Trophoblast cell (in vitro differentiated cells and primary cell): ENCODE measurements around the gene KCNIP3.

Source experiments
- DNase-seq, 2 donors: peaks; one replicate each; pipeline ENCODE4 v3.0.0-alpha.2; 2016
- H2AFZ ChIP-seq: 2 replicates; pipeline ENCODE4 v1.6.1; 2013; ENCODE audit warnings: low read length, moderate library complexity, mild to moderate bottlenecking; ENCODE audit not compliant: insufficient read depth, poor library complexity
- H2AK5ac ChIP-seq: 2 replicates; pipeline ENCODE4 v1.6.1; 2013; ENCODE audit warnings: mild to moderate bottlenecking, low read length
- H2BK120ac ChIP-seq: 2 replicates; pipeline ENCODE4 v1.6.1; 2013; ENCODE audit warnings: low read length, mild to moderate bottlenecking, moderate library complexity; ENCODE audit not compliant: insufficient read depth, poor library complexity
- H2BK12ac ChIP-seq: 2 replicates; pipeline ENCODE4 v1.6.1; 2013; ENCODE audit warnings: mild to moderate bottlenecking, low read length, moderate library complexity
- H2BK5ac ChIP-seq: 2 replicates; pipeline ENCODE4 v1.6.1; 2013; ENCODE audit warnings: low read length, low read depth, moderate library complexity, mild to moderate bottlenecking; ENCODE audit not compliant: poor library complexity
- H3K14ac ChIP-seq: 2 replicates; pipeline ENCODE4 v1.6.1; 2013; ENCODE audit warnings: mild to moderate bottlenecking, low read length
- H3K18ac ChIP-seq: 2 replicates; pipeline ENCODE4 v1.6.1; 2013; ENCODE audit warnings: mild to moderate bottlenecking, low read length
- H3K23ac ChIP-seq: 2 replicates; pipeline ENCODE4 v1.6.1; 2013; ENCODE audit warnings: low read length
- H3K27ac ChIP-seq: 2 replicates; pipeline ENCODE4 v1.5.1; 2013; ENCODE audit warnings: low read depth, mild to moderate bottlenecking, inconsistent platforms, low read length, moderate library complexity
- H3K27me3 ChIP-seq: 2 replicates; pipeline ENCODE4 v1.6.1; 2013; ENCODE audit warnings: inconsistent platforms, mild to moderate bottlenecking, low read length, moderate library complexity; ENCODE audit not compliant: insufficient read depth
- H3K36me3 ChIP-seq, 2 experiments: 1 replicate in 1 of 2; 2 replicates in 1 of 2; pipeline ENCODE4 v1.6.1; 2013; ENCODE audit warnings: low read length in 2 of 2, mild to moderate bottlenecking in 2 of 2, moderate library complexity in 1 of 2; ENCODE audit not compliant: insufficient read depth in 2 of 2, control insufficient read depth in 1 of 2
- H3K4ac ChIP-seq: 2 replicates; pipeline ENCODE4 v1.6.1; 2013; ENCODE audit warnings: low read depth, mild to moderate bottlenecking, low read length, moderate library complexity
- H3K4me1 ChIP-seq, 2 experiments: 1 replicate in 1 of 2; 2 replicates in 1 of 2; pipeline ENCODE4 v1.6.1; 2013; ENCODE audit warnings: low read length in 2 of 2, mild to moderate bottlenecking in 2 of 2, moderate library complexity in 1 of 2; ENCODE audit not compliant: insufficient read depth in 2 of 2, control insufficient read depth in 1 of 2
- H3K4me2 ChIP-seq: 2 replicates; pipeline ENCODE4 v1.6.1; 2013; ENCODE audit warnings: inconsistent platforms, mild to moderate bottlenecking, low read length, moderate library complexity
- H3K4me3 ChIP-seq: 2 replicates; pipeline ENCODE4 v1.5.1; 2013; ENCODE audit warnings: mild to moderate bottlenecking, low read depth, low read length, inconsistent platforms
- H3K79me1 ChIP-seq: one replicate; pipeline ENCODE4 v1.6.1; 2013; ENCODE audit warnings: low read length
- H3K79me2 ChIP-seq: 2 replicates; pipeline ENCODE4 v1.6.1; 2013; ENCODE audit warnings: low read length, mild to moderate bottlenecking; ENCODE audit not compliant: control insufficient read depth, insufficient read depth, poor library complexity
- H3K9ac ChIP-seq: 2 replicates; pipeline ENCODE4 v1.6.1; 2013; ENCODE audit warnings: mild to moderate bottlenecking, low read length
- H3K9me3 ChIP-seq: 2 replicates; pipeline ENCODE4 v1.6.1; 2013; ENCODE audit warnings: low read depth, mild to moderate bottlenecking, control low read depth, inconsistent platforms, low read length; ENCODE audit not compliant: insufficient read depth
- H4K12ac ChIP-seq: 2 replicates; pipeline ENCODE4 v1.6.1; 2013; ENCODE audit warnings: low read depth, mild to moderate bottlenecking, low read length, moderate library complexity
- H4K8ac ChIP-seq: 2 replicates; pipeline ENCODE4 v1.6.1; 2013; ENCODE audit warnings: low read depth, mild to moderate bottlenecking, low read length, moderate library complexity
- H4K91ac ChIP-seq: one replicate; pipeline ENCODE4 v1.6.1; 2013; ENCODE audit warnings: low read depth, mild to moderate bottlenecking, low read length, moderate library complexity
- WGBS: extraction: QIAGEN DNeasy Blood & Tissue Kit; methylation state at CpG from one replicate; pipeline ENCODE4 v1.1.7; 2013; ENCODE audit warnings: missing lambda C conversion rate; ENCODE audit not compliant: insufficient read length, insufficient coverage; ENCODE audit errors: extremely low coverage; 5-methylcytosine and 5-hydroxymethylcytosine counted together

KCNIP3 gene

DNA sequence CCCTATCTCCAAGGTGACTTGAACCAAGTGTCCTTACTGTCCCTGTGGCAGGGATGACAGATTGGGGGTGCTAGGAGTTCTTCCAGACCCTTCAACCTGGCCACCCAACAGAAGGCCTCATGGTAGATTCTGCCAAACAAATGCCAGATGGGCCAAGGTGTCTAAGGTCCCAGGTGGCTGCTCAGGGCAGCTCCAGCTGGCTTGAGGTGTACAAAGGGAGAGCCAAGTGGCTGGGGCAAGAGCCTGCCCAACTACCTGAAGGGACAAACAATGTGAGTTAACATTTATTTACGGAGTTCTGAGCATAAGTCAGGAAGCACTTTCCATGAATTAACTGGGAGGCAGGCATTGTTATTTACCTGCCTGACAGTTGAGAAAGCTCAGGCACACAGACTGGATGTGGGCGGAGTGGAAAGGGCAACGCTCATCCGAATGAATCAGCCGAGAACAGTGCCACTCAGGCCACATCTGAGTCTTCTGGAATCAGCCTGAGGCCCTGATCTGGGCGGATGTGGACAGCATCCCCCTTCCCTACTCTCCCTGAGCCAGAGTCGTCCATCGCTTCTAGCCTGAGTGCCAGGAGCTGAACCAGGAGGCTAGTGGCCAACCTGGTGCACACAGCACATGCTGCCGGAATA is 4.4 kb upstream of the KCNIP3 start:
- H2AFZ ChIP-seq, result no peak overlapping the region
- H3K79me1 ChIP-seq, result no peaks in the 10 kb centered on the region
- peak overlapping the region; percentile 18 for H3K14ac ChIP-seq
- no peak overlapping the region for H3K18ac ChIP-seq
- no peaks in the 10 kb centered on the region for H3K27me3 ChIP-seq
- no peak overlapping the region for H3K4ac ChIP-seq
- no CpG with 5 or more reads among the region's 9 CpGs for WGBS
- H3K4me3 ChIP-seq, result no peak overlapping the region
- H3K9me3 ChIP-seq, result peaks cover 8% of the 10 kb centered on the region
- H3K27ac ChIP-seq, result peak overlapping the region; percentile 6
- peak overlapping the region; percentile 9 for H4K91ac ChIP-seq
- H3K4me1 ChIP-seq, result peaks cover 8 to 13% of the 10 kb centered on the region in 2 experiments
- H2AK5ac ChIP-seq, result no peak overlapping the region
- no peak overlapping the region for H3K4me2 ChIP-seq
- H2BK5ac ChIP-seq, result peak overlapping the region; percentile 16
- H3K79me2 ChIP-seq, result no peaks in the 10 kb centered on the region
- no peak overlapping the region for H2BK120ac ChIP-seq
- peak; percentile 18 to 25 for DNase-seq
- H3K36me3 ChIP-seq, result peaks cover 0 to under 1% of the 10 kb centered on the region in 2 experiments
- peak overlapping the region; percentile 47 for H2BK12ac ChIP-seq
- H3K9ac ChIP-seq, result no peak overlapping the region
- no peak overlapping the region for H3K23ac ChIP-seq
- H4K12ac ChIP-seq, result no peak overlapping the region
- no peak overlapping the region for H4K8ac ChIP-seq

- no CpG with 5 or more reads among the region's 19 CpGs for WGBS
- no peak overlapping the region for H3K4ac ChIP-seq
- no peak overlapping the region for H3K23ac ChIP-seq
These were observed 2.4 kb upstream of the KCNIP3 start for GRCh38 chr2:95294579-95295250.

DNA sequence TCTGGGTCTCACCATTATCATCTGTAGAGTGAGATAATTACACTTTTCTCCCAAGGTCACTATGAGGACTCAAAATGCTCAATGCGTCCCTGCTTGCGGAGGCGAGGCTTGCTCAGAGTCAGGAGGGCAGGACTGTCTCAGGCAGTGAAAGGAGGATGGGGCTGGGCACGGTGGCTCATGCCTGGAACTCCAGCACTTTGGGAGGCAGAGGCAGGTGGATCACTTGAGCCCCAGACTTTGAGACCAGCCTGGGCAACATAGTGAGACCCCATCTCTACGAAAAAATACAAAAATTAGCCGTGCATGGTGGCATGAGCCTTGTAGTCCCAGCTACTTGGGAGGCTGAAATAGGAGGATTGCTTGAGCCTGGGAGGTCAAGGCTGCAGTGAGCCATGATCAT is 1.8 kb upstream of the KCNIP3 start:
- Histone ChIP-seq H3K14ac (no peak overlapping the region), H2BK5ac (no peak overlapping the region), H3K9me3 (peaks cover 5% of the 10 kb centered on the region), H2AK5ac (no peak overlapping the region), H3K4me2 (no peak overlapping the region), H4K8ac (no peak overlapping the region), H2BK12ac (no peak overlapping the region), H3K4me3 (no peak overlapping the region), H3K27me3 (no peaks in the 10 kb centered on the region), H3K18ac (no peak overlapping the region), H3K9ac (no peak overlapping the region), H3K79me2 (no peaks in the 10 kb centered on the region), H2AFZ (no peak overlapping the region), H3K23ac (no peak overlapping the region), H2BK120ac (no peak overlapping the region), H4K91ac (no peak overlapping the region), H3K4me1 (peaks cover 8 to 13% of the 10 kb centered on the region in 2 experiments), H3K79me1 (no peaks in the 10 kb centered on the region), H3K27ac (no peak overlapping the region), H4K12ac (no peak overlapping the region), H3K36me3 (no peaks in the 10 kb centered on the region), H3K4ac (no peak overlapping the region)
- DNase-seq, result no peak
- WGBS, result no CpG with 5 or more reads among the region's 6 CpGs

More at GRCh38 chr2:95294579-95295250, 2.4 kb upstream of the KCNIP3 start:
- H2BK12ac ChIP-seq, result no peak overlapping the region
- H2BK120ac ChIP-seq, result no peak overlapping the region
- H3K4me2 ChIP-seq, result no peak overlapping the region
- no peak for DNase-seq
- no peak overlapping the region for H3K18ac ChIP-seq
- no peak overlapping the region for H3K9ac ChIP-seq
- no peak overlapping the region for H4K8ac ChIP-seq
- H3K79me2 ChIP-seq, result no peaks in the 10 kb centered on the region
- no peak overlapping the region for H3K27ac ChIP-seq
- no peak overlapping the region for H2AFZ ChIP-seq
- H3K4me3 ChIP-seq, result no peak overlapping the region
- no peak overlapping the region for H4K12ac ChIP-seq
- no peak overlapping the region for H4K91ac ChIP-seq
- no peaks in the 10 kb centered on the region for H3K27me3 ChIP-seq
- H3K9me3 ChIP-seq, result peaks cover 7% of the 10 kb centered on the region
- peaks cover 8 to 13% of the 10 kb centered on the region in 2 experiments for H3K4me1 ChIP-seq
- H2BK5ac ChIP-seq, result no peak overlapping the region
- H3K36me3 ChIP-seq, result no peaks in the 10 kb centered on the region
- no peaks in the 10 kb centered on the region for H3K79me1 ChIP-seq
- no peak overlapping the region for H2AK5ac ChIP-seq
- no peak overlapping the region for H3K14ac ChIP-seq

DNA sequence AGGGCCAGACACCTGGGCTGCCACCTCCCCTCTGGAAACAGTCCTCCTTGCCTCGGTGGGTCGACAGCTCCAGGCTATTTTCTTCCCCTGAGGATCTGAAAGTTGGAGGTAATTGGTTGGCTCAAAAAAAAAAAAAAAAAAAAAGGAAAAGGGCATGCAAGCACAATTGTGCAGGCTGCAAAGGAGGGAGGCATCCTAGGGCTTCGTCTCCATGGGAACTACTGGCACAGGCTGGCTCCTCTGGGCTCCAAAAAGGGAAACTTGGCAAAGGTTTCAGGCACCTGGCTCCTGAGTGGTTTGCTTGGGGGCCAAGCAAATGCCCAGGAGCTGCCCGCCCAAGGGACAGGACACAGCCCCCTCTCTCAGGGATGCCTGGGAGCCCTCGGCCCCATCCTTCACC is 1.1 kb upstream of the KCNIP3 start:
- Histone ChIP-seq H2AFZ (no peak overlapping the region), H3K36me3 (no peaks in the 10 kb centered on the region), H4K91ac (no peak overlapping the region), H3K27me3 (no peaks in the 10 kb centered on the region), H2BK5ac (no peak overlapping the region), H2AK5ac (no peak overlapping the region), H3K9me3 (peaks cover 5% of the 10 kb centered on the region), H3K79me2 (no peaks in the 10 kb centered on the region), H3K4me1 (peaks cover 8 to 13% of the 10 kb centered on the region in 2 experiments), H2BK12ac (no peak overlapping the region), H3K14ac (no peak overlapping the region), H4K12ac (no peak overlapping the region), H3K23ac (no peak overlapping the region), H3K27ac (no peak overlapping the region), H3K79me1 (no peaks in the 10 kb centered on the region), H3K18ac (no peak overlapping the region), H3K4me3 (no peak overlapping the region), H3K9ac (no peak overlapping the region), H3K4ac (no peak overlapping the region), H3K4me2 (no peak overlapping the region), H2BK120ac (no peak overlapping the region), H4K8ac (no peak overlapping the region)
- DNase-seq, result no peak
- WGBS, result no CpG with 5 or more reads among the region's 5 CpGs
